ENCODE measurements around the gene TTC34.
A peak's percentile ranks its signal among the peaks of the same experiment; 100 is the strongest.

TTC34 gene

GRCh38 chr1:2604156-2604843, 197.2 kb downstream of the TTC34 start:
- DNase-seq (no peak), ATAC-seq (no peak)
- H3K27ac Mint-ChIP-seq: no peak overlapping the region
- no peaks in the 10 kb centered on the region for H3K9me3 Mint-ChIP-seq
- no peaks in the 10 kb centered on the region for H3K4me1 Mint-ChIP-seq
- H3K27me3 Mint-ChIP-seq: no peaks in the 10 kb centered on the region
- H3K4me3 Mint-ChIP-seq: no peak overlapping the region

GRCh38 chr1:2603521-2604155, 197.9 kb downstream of the TTC34 start:
- no peak for DNase-seq
- no peak for ATAC-seq
- Mint-ChIP-seq H3K27me3 (no peaks in the 10 kb centered on the region), H3K27ac (peak overlapping the region in 1 of 2 donors; percentile 7), H3K4me1 (no peaks in the 10 kb centered on the region), H3K4me3 (no peak overlapping the region), H3K9me3 (peaks cover 0 to 1% of the 10 kb centered on the region in 2 donors)

- Mint-ChIP-seq H3K4me1 (no peaks in the 10 kb centered on the region), H3K27me3 (no peaks in the 10 kb centered on the region), H3K27ac (no peak overlapping the region), H3K9me3 (peaks cover 0 to 4% of the 10 kb centered on the region in 2 donors), H3K4me3 (no peak overlapping the region)
- ATAC-seq (peak; percentile 13), DNase-seq (no peak)
Measured at GRCh38 chr1:2602866-2603520, 198.5 kb downstream of the TTC34 start.

GRCh38 chr1:2602311-2602835, 199.1 kb downstream of the TTC34 start:
- H3K27ac Mint-ChIP-seq: no peak overlapping the region
- H3K4me3 Mint-ChIP-seq: no peak overlapping the region
- peaks cover 0 to 4% of the 10 kb centered on the region in 2 donors for H3K9me3 Mint-ChIP-seq
- ATAC-seq (no peak), DNase-seq (no peak)
- H3K27me3 Mint-ChIP-seq: no peaks in the 10 kb centered on the region
- H3K4me1 Mint-ChIP-seq: no peaks in the 10 kb centered on the region

- ATAC-seq (no peak), DNase-seq (no peak)
- Mint-ChIP-seq H3K9me3 (peaks cover 0 to 4% of the 10 kb centered on the region in 2 donors), H3K27ac (no peak overlapping the region), H3K4me1 (no peaks in the 10 kb centered on the region), H3K4me3 (no peak overlapping the region), H3K27me3 (no peaks in the 10 kb centered on the region)
Measured at GRCh38 chr1:2601721-2602303, 199.7 kb downstream of the TTC34 start.

GRCh38 chr1:2598329-2598931, 203.1 kb downstream of the TTC34 start:
- Mint-ChIP-seq H3K4me3 (no peak overlapping the region), H3K9me3 (peaks cover 0 to 4% of the 10 kb centered on the region in 2 donors), H3K27ac (no peak overlapping the region), H3K4me1 (no peaks in the 10 kb centered on the region), H3K27me3 (no peaks in the 10 kb centered on the region)
- no peak for ATAC-seq
- no peak for DNase-seq

- no peak overlapping the region for H3K4me3 Mint-ChIP-seq
- no peak overlapping the region for H3K27ac Mint-ChIP-seq
- peaks cover 0 to 4% of the 10 kb centered on the region in 2 donors for H3K9me3 Mint-ChIP-seq
- H3K27me3 Mint-ChIP-seq: no peaks in the 10 kb centered on the region
- H3K4me1 Mint-ChIP-seq: peaks cover 4% of the 10 kb centered on the region
- DNase-seq (no peak), ATAC-seq (no peak)
Measured at GRCh38 chr1:2597441-2598328, 203.8 kb downstream of the TTC34 start.

- Mint-ChIP-seq H3K4me3 (no peak overlapping the region), H3K27me3 (no peaks in the 10 kb centered on the region), H3K27ac (no peak overlapping the region), H3K9me3 (peaks cover 0 to 4% of the 10 kb centered on the region in 2 donors), H3K4me1 (peaks cover 9% of the 10 kb centered on the region)
- DNase-seq (no peak), ATAC-seq (no peak)
Measured at GRCh38 chr1:2596530-2597333, 204.8 kb downstream of the TTC34 start.

GRCh38 chr1:2595812-2596529, 205.5 kb downstream of the TTC34 start:
- H3K27me3 Mint-ChIP-seq: no peaks in the 10 kb centered on the region
- ATAC-seq: no peak
- H3K4me3 Mint-ChIP-seq: no peak overlapping the region
- DNase-seq: no peak
- H3K4me1 Mint-ChIP-seq: peaks cover 13% of the 10 kb centered on the region
- peaks cover 0 to 4% of the 10 kb centered on the region in 2 donors for H3K9me3 Mint-ChIP-seq
- peak overlapping the region in 1 of 2 donors; percentile 66 for H3K27ac Mint-ChIP-seq

- Mint-ChIP-seq H3K27ac (no peak overlapping the region), H3K9me3 (peaks cover 0 to 4% of the 10 kb centered on the region in 2 donors), H3K4me3 (no peak overlapping the region), H3K27me3 (no peaks in the 10 kb centered on the region), H3K4me1 (peaks cover 14% of the 10 kb centered on the region)
- DNase-seq (no peak), ATAC-seq (no peak)
Measured at GRCh38 chr1:2595261-2595811, 206.2 kb downstream of the TTC34 start.

GRCh38 chr1:2594641-2595131, 206.8 kb downstream of the TTC34 start:
- no peak for DNase-seq
- Mint-ChIP-seq H3K4me3 (no peak overlapping the region), H3K27ac (no peak overlapping the region), H3K4me1 (peaks cover 20% of the 10 kb centered on the region), H3K27me3 (no peaks in the 10 kb centered on the region), H3K9me3 (peaks cover 0 to 4% of the 10 kb centered on the region in 2 donors)
- ATAC-seq: no peak

GRCh38 chr1:2594001-2594640, 207.4 kb downstream of the TTC34 start:
- Mint-ChIP-seq H3K9me3 (peaks cover 0 to 4% of the 10 kb centered on the region in 2 donors), H3K27me3 (no peaks in the 10 kb centered on the region), H3K27ac (no peak overlapping the region), H3K4me1 (peaks cover 24% of the 10 kb centered on the region), H3K4me3 (no peak overlapping the region)
- DNase-seq (no peak), ATAC-seq (no peak)
